B cell (primary cell): ENCODE measurements around the gene BCAP29. TPM values are rescaled to one million over a fixed set of nuclear protein-coding genes. Genes with fewer than 3 reads are reported as not detected.

Experiments
- ATAC-seq: fragments of 200-7000 bp; cut with Tn5 transposase; one replicate; pipeline ENCODE4 v1.10.0; 2021; ENCODE audit warnings: low read depth, mild to moderate bottlenecking, moderate number of reproducible peaks, moderate library complexity
- CTCF ChIA-PET: fragments of 350-600 bp; sonication (Branson Sonifier 250); formaldehyde crosslinking; loops from one replicate; lab custom pipeline; 2021; ENCODE audit warnings: antibody characterized with exemption, inconsistent platforms; lab: Charles Lee
- POLR2A ChIA-PET: fragments of 350-600 bp; sonication (Branson Sonifier 250); formaldehyde crosslinking; loops from one replicate; lab custom pipeline; 2021; ENCODE audit warnings: antibody characterized with exemption; lab: Charles Lee
- DNase-seq: peaks from one replicate; pipeline ENCODE4 v3.0.0; 2013
- H2AFZ ChIP-seq: 2 replicates; pipeline ENCODE4 v1.6.1; 2012; ENCODE audit warnings: mild to moderate bottlenecking, low read depth, low read length; ENCODE audit not compliant: insufficient read depth, poor library complexity, severe bottlenecking
- H3K27ac ChIP-seq, 2 donors: 1 replicate in 1 of 2; 2 replicates in 1 of 2; pipeline ENCODE4 v1.5.1; 2012 to 2013; ENCODE audit warnings: low read length in 2 of 2, mild to moderate bottlenecking in 2 of 2, moderate library complexity in 1 of 2
- H3K27me3 ChIP-seq, 4 experiments: fragments of 200-600 bp in 1 of 4; sonication (generic) in 1 of 4; replicated peaks in 1 of 4; 1 replicate in 2 of 4; 2 replicates in 2 of 4; pipeline versions ENCODE4 v1.6.1 to v1.7.0; 2013 to 2016; ENCODE audit warnings: low read length in 3 of 4, mild to moderate bottlenecking in 2 of 4, mixed read lengths in 1 of 4, moderate library complexity in 1 of 4; ENCODE audit not compliant: insufficient read depth in 4 of 4, control insufficient read depth in 3 of 4; ENCODE audit errors: control extremely low read depth in 1 of 4
- H3K36me3 ChIP-seq, 2 experiments: replicated peaks in 1 of 2; 1 replicate in 1 of 2; 2 replicates in 1 of 2; pipeline versions ENCODE4 v1.6.1 to v1.7.1; 2013; ENCODE audit warnings: low read length in 1 of 2; ENCODE audit not compliant: insufficient read depth in 2 of 2, control insufficient read depth in 1 of 2; ENCODE audit errors: control extremely low read depth in 1 of 2, extremely low read depth in 1 of 2
- H3K4me1 ChIP-seq, 2 donors: fragments of 200-600 bp in 1 of 2; sonication (generic) in 1 of 2; 1 replicate in 1 of 2; 2 replicates in 1 of 2; pipeline versions ENCODE4 v1.5.1 to v1.6.1; 2013 to 2017; ENCODE audit warnings: low read length in 2 of 2; ENCODE audit not compliant: control insufficient read depth in 2 of 2, insufficient read depth in 2 of 2
- H3K4me2 ChIP-seq: replicated peaks from 2 replicates; pipeline ENCODE3; 2012; ENCODE audit warnings: mild to moderate bottlenecking, low read depth, low read length; ENCODE audit not compliant: poor library complexity, severe bottlenecking
- H3K4me3 ChIP-seq, 5 experiments: fragments of 200-600 bp in 1 of 5; sonication (generic) in 1 of 5; 1 replicate in 3 of 5; 2 replicates in 2 of 5; pipeline versions ENCODE4 v1.5.1 to v1.7.0; 2011 to 2016; ENCODE audit warnings: low read length in 4 of 5, mild to moderate bottlenecking in 4 of 5, low read depth in 2 of 5, control low read depth in 1 of 5, moderate library complexity in 1 of 5; ENCODE audit not compliant: insufficient read depth in 1 of 5; ENCODE audit errors: control extremely low read depth in 1 of 5, extremely low read depth in 1 of 5
- H3K79me2 ChIP-seq: fragments of 200-600 bp; sonication (generic); one replicate; pipeline ENCODE4 v1.6.0; 2016; ENCODE audit warnings: low read length; ENCODE audit not compliant: control insufficient read depth, insufficient read depth
- H3K9ac ChIP-seq: fragments of 200-600 bp; sonication (generic); 2 replicates; pipeline ENCODE4 v1.6.1; 2017; ENCODE audit warnings: mild to moderate bottlenecking, low read length, moderate library complexity
- H3K9me3 ChIP-seq, 3 donors: one replicate each; pipeline versions ENCODE4 v1.6.1 to v1.7.1; 2013; ENCODE audit warnings: low read length in 2 of 3; ENCODE audit not compliant: control insufficient read depth in 2 of 3, insufficient read depth in 1 of 3; ENCODE audit errors: control extremely low read depth in 1 of 3
- H4K20me1 ChIP-seq: 2 replicates; pipeline ENCODE4 v1.6.0; 2012; ENCODE audit warnings: mild to moderate bottlenecking, low read length; ENCODE audit not compliant: insufficient read depth, control insufficient read depth, poor library complexity, severe bottlenecking
- H3K27ac Mint-ChIP-seq: one replicate; pipeline ENCODE4 v1.8.0; 2021; ENCODE audit warnings: mixed read lengths
- H3K27me3 Mint-ChIP-seq: one replicate; pipeline ENCODE4 v1.8.0; 2021; ENCODE audit warnings: mixed read lengths
- H3K4me1 Mint-ChIP-seq: one replicate; pipeline ENCODE4 v1.8.0; 2021; ENCODE audit warnings: mixed read lengths
- H3K4me3 Mint-ChIP-seq: one replicate; pipeline ENCODE4 v1.8.0; 2021; ENCODE audit warnings: mixed read lengths
- H3K9me3 Mint-ChIP-seq: one replicate; pipeline ENCODE4 v1.8.0; 2022; ENCODE audit warnings: mixed read lengths; ENCODE audit not compliant: insufficient read depth
- CTCF ChIP-seq: fragments of 200-600 bp; IDR thresholded peaks from one replicate; pipeline ENCODE4 v1.8.0; 2022; ENCODE audit warnings: antibody characterized with exemption, mild to moderate bottlenecking
- EZH2 ChIP-seq: IDR thresholded peaks from 2 replicates; pipeline ENCODE4 v1.6.1; 2012; ENCODE audit warnings: borderline replicate concordance, low read depth, mild to moderate bottlenecking, moderate library complexity, low read length; ENCODE audit not compliant: insufficient read depth, poor library complexity, severe bottlenecking
- WGBS: methylation state at CpG from one replicate; pipeline ENCODE4 v1.1.5; 2013; ENCODE audit warnings: missing lambda C conversion rate; ENCODE audit not compliant: insufficient coverage; 5-methylcytosine and 5-hydroxymethylcytosine counted together
- intact Hi-C: fragments of 100-400 bp; cut with micrococcal nuclease; formaldehyde crosslinking; loops from one replicate; pipeline ENCODE4 v1.10.0; 2022
- polyA plus RNA-seq: library from polyadenylated mRNA; depleted of rRNA; stranded (reverse); fragments of >200 nt; gene quantifications from 2 replicates; pipeline ENCODE4 v1.2.3, GENCODE V29; 2012
- total RNA-seq, 2 donors: library from RNA; stranded (reverse); fragments of 120-200 nt in 1 of 2; gene quantifications; 1 replicate in 1 of 2; 2 replicates in 1 of 2; pipeline versions ENCODE4 v1.2.3 to v1.2.4, GENCODE V29; 2013 to 2022

BCAP29 gene
- total and polyA plus RNA-seq, 2 donors (not counting 1 experiment from before 2014, with no cell fraction given): 24.6 to 27.3 TPM

GRCh38 chr7:107581387-107582013, 1.5 kb downstream of the BCAP29 start:
- no peak for ATAC-seq
- CTCF ChIA-PET: interaction anchor here (0.6 to 1.1 kb wide), 3 partner anchors 80 to 251 kb away, joined by 3 to 5 read pairs (median 3); partner anchors contain the start of gene SLC26A4
- WGBS: 83% methylated on average over 2 of the region's 5 CpGs
- Histone ChIP-seq H3K36me3 (peaks cover 0 to 4% of the 10 kb centered on the region in 2 experiments), H3K27me3 (no peaks in the 10 kb centered on the region), H3K9me3 (no peaks in the 10 kb centered on the region), H3K4me3 (no peak overlapping the region), H3K4me1 (peaks cover 4 to 7% of the 10 kb centered on the region in 2 donors), H3K9ac (no peak overlapping the region), H3K4me2 (peak overlapping the region; percentile 85), H3K79me2 (peaks cover 5% of the 10 kb centered on the region), H3K27ac (peak overlapping the region in 1 of 2 donors; percentile 24), H4K20me1 (no peaks in the 10 kb centered on the region), H2AFZ (no peak overlapping the region)
- TF ChIP-seq EZH2 (no peak), CTCF (no peak)
- H3K27ac Mint-ChIP-seq: peak overlapping the region; percentile 17
- POLR2A ChIA-PET: interaction anchor here (0.8 kb wide), 1 partner anchor 18 kb away, joined by 7 read pairs; no protein-coding TSS in a partner anchor
- peaks cover 26% of the 10 kb centered on the region for H3K4me1 Mint-ChIP-seq
- H3K27me3 Mint-ChIP-seq: no peaks in the 10 kb centered on the region
- intact Hi-C loops: loop anchor here (2.0 to 5.0 kb wide), 4 partner anchors 57 to 414 kb away; partner anchors contain the start of genes HBP1 and SLC26A4
- no peak for DNase-seq
- H3K4me3 Mint-ChIP-seq: peak overlapping the region; percentile 85
- no peaks in the 10 kb centered on the region for H3K9me3 Mint-ChIP-seq

GRCh38 chr7:107582875-107583274, 2.8 kb downstream of the BCAP29 start:
- no peak overlapping the region for H3K9ac ChIP-seq

More at GRCh38 chr7:107582875-107583274, 2.8 kb downstream of the BCAP29 start:
- ChIA-PET POLR2A (no interaction called here), CTCF (no interaction called here)
- Histone ChIP-seq H3K27me3 (no peaks in the 10 kb centered on the region), H3K4me2 (no peak overlapping the region), H4K20me1 (no peaks in the 10 kb centered on the region), H3K4me3 (no peak overlapping the region), H3K36me3 (peaks cover 0 to 3% of the 10 kb centered on the region in 2 experiments), H3K4me1 (peaks cover 4 to 7% of the 10 kb centered on the region in 2 donors), H3K27ac (no peak overlapping the region), H3K9me3 (no peaks in the 10 kb centered on the region), H3K79me2 (peaks cover 5% of the 10 kb centered on the region), H2AFZ (no peak overlapping the region)
- TF ChIP-seq EZH2 (no peak), CTCF (no peak)
- intact Hi-C loops: loop anchor here (5.0 kb wide), 1 partner anchor 416 kb away; the partner anchor contains the start of gene HBP1
- no peak overlapping the region for H3K4me3 Mint-ChIP-seq
- DNase-seq (no peak), ATAC-seq (no peak)
- H3K27me3 Mint-ChIP-seq: no peaks in the 10 kb centered on the region
- H3K4me1 Mint-ChIP-seq: peaks cover 26% of the 10 kb centered on the region
- WGBS: no CpG with 5 or more reads among the region's 2 CpGs
- H3K9me3 Mint-ChIP-seq: no peaks in the 10 kb centered on the region
- H3K27ac Mint-ChIP-seq: no peak overlapping the region
